COLO668 (cell line): ENCODE results near the gene CHD2.

Experiments
- DNase-seq: peaks from one replicate; lab custom pipeline; 2025; ENCODE audit not compliant: unreplicated experiment; lab: John Stamatoyannopoulos, UW

The CHD2 gene

DNA sequence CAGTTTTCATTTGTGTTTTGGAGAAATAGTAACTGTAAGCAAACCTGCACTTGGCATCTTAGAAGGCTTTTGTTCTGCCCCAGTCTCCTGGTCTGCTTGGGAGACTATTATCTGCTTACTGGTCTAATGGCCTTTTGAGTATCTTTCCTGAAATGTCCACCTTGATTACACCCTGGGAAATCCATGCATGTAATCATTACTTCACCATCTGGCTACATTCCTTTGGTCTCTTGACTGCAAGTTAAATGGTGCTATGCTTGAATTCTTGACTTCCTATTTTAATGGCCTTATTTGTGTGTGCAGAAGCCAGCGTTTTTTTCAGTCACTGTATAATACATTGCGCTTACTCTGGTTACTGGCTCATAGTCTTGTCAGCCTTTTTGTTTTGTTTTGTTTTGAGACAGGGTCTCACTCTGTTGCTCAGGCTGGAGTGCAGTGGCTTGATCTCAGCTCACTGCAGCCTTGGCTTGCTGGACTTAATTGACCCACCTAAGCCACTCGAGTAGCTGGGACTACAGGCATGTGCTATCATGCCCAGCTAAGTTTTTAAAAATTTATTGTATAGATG, 30.0 kb downstream of the CHD2 start:
- no peak for DNase-seq

DNA sequence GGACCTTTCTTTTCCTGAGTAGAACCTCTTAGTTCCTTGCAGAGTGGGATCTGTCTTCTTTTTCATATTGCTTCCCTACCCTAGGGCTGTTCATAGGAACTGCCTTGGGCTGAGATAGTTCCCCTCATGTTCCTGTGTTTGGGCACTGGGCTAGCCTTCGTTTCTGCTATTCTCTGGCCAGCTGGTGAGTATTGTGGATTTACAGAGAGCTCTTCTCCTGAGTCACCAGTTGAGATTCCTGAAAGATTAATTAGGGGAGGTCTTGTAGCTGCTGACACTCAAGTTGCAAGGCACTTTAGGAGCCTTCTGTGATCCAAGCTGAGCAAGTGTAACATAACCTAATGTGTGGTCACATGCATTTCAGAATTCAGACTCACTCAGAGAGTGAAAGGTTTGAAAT, 30.7 kb downstream of the CHD2 start:
- DNase-seq = no peak

DNA sequence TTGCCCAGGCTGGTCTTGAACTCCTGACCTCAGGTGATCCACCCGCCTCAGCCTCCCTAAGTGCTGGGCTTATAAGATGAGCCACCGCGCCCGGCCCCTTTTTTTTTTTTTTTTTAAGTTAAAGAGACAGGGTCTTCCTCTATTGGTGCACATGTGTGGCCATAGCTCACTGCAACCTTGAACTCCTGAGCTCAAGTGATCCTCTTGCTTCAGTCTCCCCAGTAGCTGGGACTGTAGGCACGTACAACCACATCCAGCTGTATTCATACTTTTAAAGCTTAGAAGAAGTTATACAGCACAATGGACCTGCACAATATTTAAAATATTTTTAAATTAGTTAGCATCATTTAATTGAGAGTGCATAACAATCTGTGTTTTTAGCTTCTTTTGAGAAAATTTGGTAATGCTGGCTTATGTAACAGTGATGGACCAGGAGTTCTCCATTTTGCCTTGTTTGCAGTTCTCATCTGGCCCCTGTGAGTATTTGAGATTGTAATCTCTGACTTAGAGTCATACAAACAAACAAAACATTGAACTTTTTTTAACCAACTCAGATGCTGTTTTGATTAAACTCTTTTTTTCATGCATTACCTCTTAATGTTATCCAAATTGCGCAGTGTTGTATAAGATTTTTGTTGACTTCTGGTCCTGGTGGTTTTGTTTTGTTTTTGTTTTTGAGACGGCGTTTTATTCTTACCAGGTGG, 33.0 kb downstream of the CHD2 start:
- DNase-seq = no peak

DNA sequence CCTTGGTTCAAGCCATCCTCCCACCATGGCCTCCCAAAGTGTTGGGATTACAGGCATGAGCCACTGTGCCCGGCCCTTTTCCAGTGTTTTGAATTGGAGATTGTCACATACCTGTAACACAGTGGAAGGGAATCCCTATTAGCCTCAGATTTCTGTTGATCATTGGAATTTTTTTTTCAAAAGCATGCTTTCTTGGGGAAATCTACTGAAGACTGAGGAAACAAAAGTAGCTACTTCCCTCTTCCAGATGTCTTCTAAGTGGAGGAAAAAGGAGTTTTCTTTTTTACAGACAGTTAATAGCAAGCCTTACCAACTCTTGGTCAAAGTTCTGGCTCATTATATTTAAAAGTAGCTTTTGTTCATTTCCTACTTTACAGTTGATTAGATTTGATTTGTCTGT, 33.7 kb downstream of the CHD2 start:
- no peak for DNase-seq

DNA sequence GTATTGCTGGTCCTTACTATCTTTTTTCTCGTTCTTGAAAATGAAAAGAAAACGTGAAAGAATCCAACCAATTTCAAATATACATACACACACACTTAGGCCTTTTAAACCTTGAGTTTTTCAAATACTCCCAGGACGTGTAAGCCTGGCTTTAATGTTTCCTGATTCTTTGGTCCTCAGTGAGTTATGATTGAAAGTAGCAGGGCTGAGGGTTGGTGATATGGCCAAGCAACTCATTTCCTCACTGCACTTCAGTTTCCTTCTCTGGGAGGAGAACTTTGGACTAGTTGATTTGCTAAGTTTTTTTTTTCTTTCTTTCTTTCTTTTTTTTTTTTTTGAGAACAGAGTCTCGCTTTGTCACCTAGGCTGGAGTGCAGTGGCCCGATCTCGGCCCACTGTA, 34.6 kb downstream of the CHD2 start:
- DNase-seq = no peak

DNA sequence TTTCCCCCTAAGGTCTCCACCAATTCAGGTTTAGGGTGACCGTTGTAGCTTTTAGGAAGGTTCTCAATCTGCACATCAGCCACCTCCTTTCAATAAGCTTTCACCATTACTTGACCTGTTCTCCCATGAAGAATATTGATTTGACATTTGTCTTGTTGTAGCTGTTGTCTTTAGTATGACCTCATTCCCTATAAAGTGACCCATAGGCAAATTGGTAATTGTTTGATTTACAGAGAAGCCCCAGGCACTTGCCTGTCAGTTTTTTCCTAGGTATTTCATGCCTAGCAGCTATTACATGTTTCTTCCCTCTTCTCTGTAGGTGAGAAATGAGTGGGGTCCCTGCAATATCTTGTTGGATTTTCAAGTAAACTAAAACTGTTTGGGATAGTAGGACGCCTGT, 36.0 kb downstream of the CHD2 start:
- DNase-seq = no peak

DNA sequence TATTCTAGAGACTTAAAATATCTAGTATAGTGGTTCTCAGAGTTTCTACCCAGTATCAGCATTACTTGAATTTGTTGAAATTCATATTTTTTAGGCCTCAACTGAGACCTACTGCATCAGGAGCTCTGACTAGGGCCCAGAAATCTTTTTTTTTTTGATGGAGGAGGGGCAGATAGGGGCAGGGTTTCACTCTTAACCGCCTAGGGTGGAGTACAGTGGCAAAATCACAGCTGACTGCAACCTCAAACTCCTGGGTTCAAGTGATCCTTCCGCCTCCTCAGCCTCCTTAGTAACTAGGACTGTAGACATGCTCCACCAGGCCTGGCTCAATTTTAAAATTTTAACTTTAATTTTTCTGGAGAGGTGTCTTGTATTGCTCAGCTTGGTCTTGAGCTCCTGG, 36.6 kb downstream of the CHD2 start:
- DNase-seq = no peak

DNA sequence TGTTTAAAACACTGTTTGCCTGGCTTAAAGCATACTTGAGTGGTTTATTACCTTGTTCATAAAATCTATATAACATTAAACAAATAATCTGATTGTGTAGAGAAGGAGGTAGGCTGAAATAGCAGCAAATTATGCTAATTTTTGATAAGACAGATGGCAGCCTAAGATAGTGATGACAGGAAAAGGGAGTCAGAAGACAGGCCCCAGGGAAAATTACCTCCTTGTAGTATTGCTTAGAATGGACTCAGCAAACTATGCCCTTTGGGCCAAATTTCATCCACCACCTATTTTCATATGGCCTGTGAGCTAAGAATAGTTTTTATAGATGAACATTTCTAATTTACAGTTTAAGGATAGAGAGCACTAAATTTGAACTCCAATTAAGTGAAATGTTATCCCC, 37.8 kb downstream of the CHD2 start:
- no peak for DNase-seq

DNA sequence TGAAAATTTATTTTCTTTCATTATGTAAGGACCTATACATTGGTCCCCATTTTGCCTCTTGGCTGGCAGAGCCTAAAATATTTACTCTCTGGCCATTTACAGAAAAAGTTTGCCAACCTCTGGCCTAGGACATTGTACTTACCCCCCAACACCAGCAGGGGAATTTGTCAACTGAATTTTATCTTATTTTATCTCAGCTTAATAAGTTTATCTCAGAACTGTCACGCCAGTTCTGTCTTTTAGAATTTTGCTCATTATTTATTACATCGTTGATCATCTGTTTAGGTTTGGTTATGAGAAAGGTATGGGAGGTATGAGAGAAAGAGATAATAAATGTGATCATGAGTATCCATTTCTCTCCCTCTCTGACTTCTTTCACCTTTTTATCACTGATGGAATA, 38.3 kb downstream of the CHD2 start:
- DNase-seq = no peak

DNA sequence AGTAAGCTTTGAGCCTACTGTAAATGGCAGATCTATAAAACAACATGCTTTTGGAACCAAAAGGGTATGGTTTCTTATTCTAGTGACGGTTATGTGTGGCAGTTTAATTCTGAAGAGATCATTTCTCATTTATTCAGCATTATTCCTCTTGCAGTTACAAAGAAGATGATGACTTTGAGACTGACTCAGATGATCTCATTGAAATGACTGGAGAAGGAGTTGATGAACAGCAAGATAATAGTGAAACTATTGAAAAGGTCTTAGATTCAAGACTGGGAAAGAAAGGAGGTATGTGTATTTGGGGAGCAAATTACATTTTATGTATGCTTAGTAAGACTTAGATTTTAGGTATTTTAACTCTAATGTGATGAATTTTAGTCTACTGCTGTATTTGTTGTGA, 41.5 kb downstream of the CHD2 start:
- DNase-seq = no peak

DNA sequence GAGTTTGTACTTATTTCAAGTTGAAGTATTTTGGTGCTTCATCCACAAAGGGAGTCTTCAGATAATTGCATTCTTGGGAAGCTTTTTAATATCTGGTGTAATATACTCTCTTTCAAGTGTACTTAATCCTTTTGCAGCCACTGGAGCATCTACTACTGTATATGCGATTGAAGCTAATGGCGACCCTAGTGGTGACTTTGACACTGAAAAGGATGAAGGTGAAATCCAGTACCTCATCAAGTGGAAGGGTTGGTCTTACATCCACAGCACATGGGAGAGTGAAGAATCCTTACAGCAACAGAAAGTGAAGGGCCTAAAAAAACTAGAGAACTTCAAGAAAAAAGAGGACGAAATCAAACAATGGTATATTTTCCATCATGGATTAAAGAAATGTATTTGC, 42.6 kb downstream of the CHD2 start:
- no peak for DNase-seq

DNA sequence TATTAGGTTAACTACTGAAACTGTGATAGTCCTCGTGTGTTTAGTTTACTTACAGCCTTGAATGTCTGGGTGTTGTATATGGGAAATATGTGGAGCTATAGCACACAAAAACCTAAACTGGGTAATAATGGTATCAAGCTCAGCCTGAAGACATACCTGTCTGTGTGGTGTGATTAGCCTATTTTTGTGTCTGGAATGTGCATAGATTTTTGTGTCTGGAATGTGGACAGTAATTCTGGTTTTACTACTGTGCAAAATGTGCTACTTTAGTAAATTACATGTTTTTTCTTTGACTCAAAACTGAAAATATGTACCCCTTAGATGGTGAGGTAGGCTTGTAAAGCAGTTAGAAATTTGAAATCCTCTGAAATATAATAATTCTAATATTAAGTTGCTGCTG, 43.5 kb downstream of the CHD2 start:
- no peak for DNase-seq

DNA sequence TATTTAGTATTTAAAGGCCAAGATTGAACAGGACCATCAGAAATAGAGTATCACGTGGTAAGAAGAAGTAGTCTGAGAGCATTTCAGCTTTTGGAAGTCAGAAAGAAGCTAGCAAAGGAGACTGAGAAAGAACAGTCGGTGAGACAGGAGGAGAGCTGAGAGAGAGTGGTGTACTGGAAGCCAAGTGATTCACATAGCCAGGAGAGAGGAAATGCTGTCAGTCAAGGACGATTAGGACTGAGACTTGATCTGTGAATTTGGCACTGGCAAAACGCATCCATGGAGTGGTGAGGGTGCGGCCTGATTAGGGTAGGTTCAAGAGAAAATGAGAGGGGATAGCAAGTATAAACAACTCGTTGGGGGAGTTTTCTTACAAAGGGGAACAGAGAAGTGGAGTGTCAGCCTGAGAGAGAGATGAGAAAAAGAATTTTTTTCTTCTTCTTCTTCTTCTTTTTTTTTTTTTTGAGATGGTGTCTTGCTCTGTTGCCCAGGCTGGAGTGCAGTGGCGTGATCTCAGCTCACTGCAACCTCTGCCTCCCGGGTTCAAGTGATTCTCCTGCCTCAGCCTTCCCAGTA, 44.9 kb downstream of the CHD2 start:
- DNase-seq = no peak

DNA sequence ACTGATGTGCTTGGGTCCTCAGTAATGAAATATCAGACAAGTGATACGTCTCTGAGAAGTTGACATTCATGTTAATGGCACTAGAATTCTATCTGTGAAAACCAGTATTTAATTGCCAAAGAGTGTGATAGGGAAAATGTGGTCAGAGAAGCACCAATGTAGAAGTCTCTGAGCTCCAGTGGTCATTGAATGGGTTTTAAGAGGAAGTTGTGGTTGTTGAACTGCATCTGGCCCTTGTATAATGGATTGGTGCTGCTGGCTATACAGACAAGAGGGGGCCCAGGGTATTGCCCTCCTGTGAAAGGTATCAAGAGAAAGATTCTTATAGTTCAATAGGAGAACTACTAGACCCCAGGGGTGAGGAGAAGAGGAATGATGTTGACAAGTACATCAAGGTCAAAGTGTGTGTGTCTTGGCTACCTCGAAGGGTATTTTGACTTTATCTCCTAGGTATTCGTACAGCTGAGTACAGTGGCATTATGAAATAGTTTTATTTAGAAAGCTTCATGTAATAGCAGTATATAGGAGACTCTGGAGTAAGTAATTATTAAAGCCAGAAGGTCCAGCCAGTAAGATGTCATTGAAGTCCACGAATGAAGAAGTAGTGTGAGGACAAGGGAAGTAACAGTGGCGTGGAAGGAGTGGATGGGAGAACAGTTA, 47.1 kb downstream of the CHD2 start:
- DNase-seq = no peak

DNA sequence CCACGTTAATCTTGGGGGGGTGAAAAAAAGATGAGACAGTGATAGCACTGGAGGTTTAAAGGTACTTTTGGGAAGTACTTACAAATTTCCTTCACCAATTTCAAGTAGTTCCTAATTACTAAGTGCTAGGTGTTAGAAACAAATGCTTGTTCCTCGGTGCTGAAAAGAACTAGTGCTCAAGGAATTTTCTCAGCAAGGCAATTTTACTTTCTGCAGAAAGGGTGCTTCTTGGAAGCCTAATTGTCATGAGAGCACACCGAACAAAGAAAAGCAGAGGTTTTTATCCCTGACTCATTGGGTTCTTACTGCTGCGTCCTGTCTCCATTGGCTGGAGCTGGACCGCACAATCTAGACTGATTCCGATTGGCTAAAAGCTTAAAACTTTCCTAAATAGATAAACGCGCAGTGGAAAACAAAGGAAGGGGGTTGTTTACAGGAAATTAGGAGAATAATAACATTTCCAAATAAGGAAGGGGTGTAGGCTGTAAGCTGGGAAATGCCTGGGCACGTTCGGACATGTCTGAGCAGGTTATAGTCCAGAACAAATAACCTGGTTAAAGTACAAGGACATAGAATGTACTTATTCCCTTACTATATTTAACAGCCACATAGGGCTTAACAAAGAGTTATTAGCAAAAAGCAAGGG, 49.6 kb downstream of the CHD2 start:
- DNase-seq = peak; percentile 20

DNA sequence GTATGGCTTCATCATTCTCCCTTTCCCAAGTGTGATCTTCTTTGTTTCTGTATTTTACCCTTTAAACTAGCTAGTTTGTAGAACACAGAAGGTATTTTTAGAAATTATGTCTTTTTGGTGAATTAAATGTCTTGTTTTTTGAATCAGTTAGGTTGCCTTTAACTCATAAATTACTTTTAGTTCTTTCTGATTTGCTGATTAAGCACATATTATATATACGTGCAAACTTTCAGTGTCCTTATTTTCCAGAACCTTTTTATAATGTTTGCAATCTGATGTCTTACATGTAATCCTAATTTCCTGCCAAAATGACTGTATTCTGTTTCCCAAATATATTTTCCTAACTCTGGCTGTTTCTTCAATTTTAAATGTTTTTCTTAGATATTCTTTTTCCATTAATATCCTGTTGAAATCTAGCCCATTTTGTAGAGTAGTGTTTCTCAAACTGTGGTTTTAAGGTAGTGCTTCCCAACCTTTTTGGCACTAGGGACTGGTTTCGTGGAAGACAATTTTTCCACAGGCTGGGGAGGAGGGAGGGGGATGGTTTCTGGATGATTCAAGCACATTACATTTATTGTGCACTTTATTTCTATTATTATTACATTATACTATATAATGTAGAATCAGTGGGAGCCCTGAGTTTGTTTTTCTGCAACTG, 51.8 kb downstream of the CHD2 start:
- DNase-seq = no peak

DNA sequence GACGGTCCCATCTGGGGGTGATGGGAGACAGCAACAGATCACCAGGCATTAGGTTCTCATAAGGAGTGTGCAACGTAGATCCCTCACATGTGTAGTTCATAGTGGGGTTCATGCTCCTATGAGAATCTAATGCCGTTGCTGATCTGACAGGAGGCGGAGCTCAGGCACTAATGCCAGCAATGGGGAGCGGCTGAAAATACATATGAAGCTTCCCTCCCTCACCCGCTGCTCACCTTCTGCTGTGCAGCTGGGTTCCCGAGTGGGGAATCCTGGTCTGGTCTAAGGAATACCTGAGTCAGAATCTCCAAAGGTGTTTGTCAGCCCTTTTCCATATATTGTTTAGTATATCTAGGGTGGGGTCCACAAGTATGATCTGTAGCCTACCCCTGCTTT, 52.3 kb downstream of the CHD2 start:
- DNase-seq = no peak

DNA sequence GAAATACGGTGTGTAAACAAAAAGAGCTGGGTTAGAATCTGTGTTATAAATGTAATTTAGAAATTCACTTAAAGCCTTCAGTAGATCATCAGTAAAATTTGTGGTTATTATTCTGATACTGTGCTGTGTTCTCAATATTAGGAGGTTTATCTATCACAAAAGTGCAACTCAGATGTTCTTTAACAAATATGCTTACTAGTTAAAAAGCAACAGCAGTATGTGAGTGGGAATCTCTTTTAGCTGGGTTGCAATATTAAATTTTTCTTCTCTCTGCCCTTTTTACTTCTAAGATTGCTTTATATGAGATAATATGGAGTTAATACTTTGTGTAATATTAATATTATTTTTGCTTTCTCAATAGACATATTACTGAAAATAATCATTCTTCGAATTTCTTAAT, 53.4 kb downstream of the CHD2 start:
- DNase-seq = no peak

DNA sequence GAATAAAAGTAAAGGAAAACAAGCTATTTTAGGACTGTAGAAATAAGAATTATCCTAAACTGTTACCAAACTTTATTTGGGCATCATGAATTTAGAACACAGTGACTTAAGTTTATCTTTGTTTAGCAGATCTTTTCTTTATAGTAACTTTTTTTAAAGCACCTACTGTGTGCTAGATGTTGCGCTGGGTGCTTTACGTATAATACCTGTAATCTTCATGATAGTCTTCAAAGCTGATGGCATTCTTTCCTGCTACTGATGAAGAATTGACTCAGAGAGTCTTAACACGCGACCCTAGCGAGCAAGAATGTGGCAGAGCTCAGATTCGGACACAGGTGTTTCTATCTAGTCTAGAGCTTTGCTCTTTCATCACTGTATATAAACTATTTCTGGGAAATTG, 53.9 kb downstream of the CHD2 start:
- no peak for DNase-seq

DNA sequence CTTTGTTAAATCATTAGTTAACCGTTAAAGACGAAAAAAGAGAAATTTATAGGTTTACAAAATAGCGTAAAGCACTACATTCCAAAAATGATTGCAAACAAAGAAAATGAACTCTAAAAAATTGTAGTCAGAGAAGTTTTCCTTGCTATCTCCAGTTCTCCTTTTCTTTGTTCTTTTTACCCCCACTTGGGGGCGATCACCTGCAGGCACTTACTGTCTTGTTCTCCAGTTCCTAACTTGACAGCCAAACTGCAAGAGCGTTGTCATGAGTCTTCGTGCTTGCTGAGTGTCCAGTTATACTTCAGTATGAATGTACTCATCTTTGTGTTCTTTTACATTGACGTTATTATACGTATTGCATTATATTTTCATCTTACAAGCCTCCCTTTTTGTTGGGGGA, 54.5 kb downstream of the CHD2 start:
- DNase-seq = no peak

DNA sequence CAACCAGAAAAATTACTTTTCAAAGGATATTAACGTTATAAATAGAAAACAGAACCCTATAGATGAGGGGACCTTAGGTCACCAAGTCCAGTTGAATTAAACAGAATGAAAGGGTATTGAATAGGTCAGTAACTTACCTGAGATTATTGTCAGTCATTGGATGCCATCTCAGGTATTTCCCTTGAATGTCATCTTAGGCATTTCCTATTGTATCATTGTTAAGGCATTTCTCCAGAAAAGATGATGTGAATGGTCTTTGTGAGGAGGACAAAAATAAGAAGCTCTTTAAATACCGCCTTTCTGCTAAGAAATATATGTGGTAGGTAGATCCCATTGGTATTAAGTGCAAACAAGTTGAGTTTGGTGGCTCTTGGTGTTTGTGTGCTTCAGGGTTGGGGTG, 55.6 kb downstream of the CHD2 start:
- no peak for DNase-seq
